HEK293T (cell line): ENCODE measurements around the gene GRM4.

Experiments
- FOXM1 ChIP-seq: fragments of 450-650 bp; IDR thresholded peaks from 2 replicates; pipeline ENCODE4 v1.6.1; 2017; ENCODE audit warnings: mild to moderate bottlenecking, borderline replicate concordance
- HDGF ChIP-seq: fragments of 450-650 bp; IDR thresholded peaks from 2 replicates; pipeline ENCODE4 v1.6.1; 2017; ENCODE audit warnings: antibody characterized with exemption, borderline replicate concordance
- LEF1 ChIP-seq: fragments of 450-650 bp; IDR thresholded peaks from 2 replicates; pipeline ENCODE4 v1.6.1; 2017; ENCODE audit warnings: mild to moderate bottlenecking, borderline replicate concordance
- SP1 ChIP-seq: fragments of 450-650 bp; IDR thresholded peaks from 2 replicates; pipeline ENCODE4 v1.6.1; 2017

- TF ChIP-seq SP1 (no peak), LEF1 (no peak), HDGF (no peak), FOXM1 (no peak)
These were observed 41.7 kb downstream of the GRM4 start for GRCh38 chr6:34104186-34104585.
